Sigmoid colon (tissue), 7 donors: ENCODE measurements around the gene LRRC34. TPM values are rescaled to one million over a fixed set of nuclear protein-coding genes. Genes with fewer than 3 reads are reported as not detected.

Experiments used
- DNase-seq: peaks from one replicate; pipeline ENCODE4 v3.0.0-alpha.2; 2019
- H3K27ac ChIP-seq, 4 donors: fragments of 200-600 bp; sonication (generic); one replicate each; pipeline ENCODE4 v1.5.1; 2016 to 2019; ENCODE audit warnings: mild to moderate bottlenecking in 1 of 4
- H3K27me3 ChIP-seq, 3 donors: fragments of 200-600 bp; sonication (generic); one replicate each; pipeline ENCODE4 v1.5.1; 2019; ENCODE audit warnings: mild to moderate bottlenecking in 1 of 3
- H3K36me3 ChIP-seq, 4 donors: fragments of 200-600 bp; sonication (generic); one replicate each; pipeline ENCODE4 v1.5.1; 2016 to 2019
- H3K4me1 ChIP-seq, 4 donors: fragments of 200-600 bp; sonication (generic); one replicate each; pipeline ENCODE4 v1.5.1; 2017 to 2019
- H3K4me3 ChIP-seq, 4 donors: fragments of 200-600 bp; sonication (generic); one replicate each; pipeline ENCODE4 v1.5.1; 2017 to 2019; ENCODE audit warnings: mild to moderate bottlenecking in 2 of 4, moderate library complexity in 1 of 4
- H3K9me3 ChIP-seq, 4 donors: fragments of 200-600 bp in 3 of 4; sonication (generic) in 3 of 4; one replicate each; pipeline versions ENCODE4 v1.5.1 to v1.6.1; 2013 to 2019
- CTCF ChIP-seq, 4 experiments: fragments of 450-650 bp in 3 of 4; fragments of 200-600 bp in 1 of 4; IDR thresholded peaks; one replicate each; pipeline ENCODE4 v1.5.1; 2016 to 2019; ENCODE audit warnings: antibody characterized with exemption in 4 of 4, mild to moderate bottlenecking in 3 of 4, moderate library complexity in 2 of 4
- EP300 ChIP-seq, 4 donors: sonication (generic); formaldehyde crosslinking; IDR thresholded peaks; one replicate each; pipeline ENCODE4 v1.6.1; 2017; ENCODE audit warnings: antibody characterized with exemption in 4 of 4
- POLR2A ChIP-seq, 2 donors: fragments of 450-650 bp; IDR thresholded peaks; one replicate each; pipeline ENCODE4 v1.6.1; 2016; ENCODE audit warnings: antibody characterized with exemption in 2 of 2, mild to moderate bottlenecking in 2 of 2, moderate library complexity in 2 of 2
- POLR2AphosphoS5 ChIP-seq, 4 donors: sonication (generic); formaldehyde crosslinking; IDR thresholded peaks; one replicate each; pipeline ENCODE4 v1.6.1; 2017; ENCODE audit warnings: antibody characterized with exemption in 4 of 4
- WGBS, 2 donors: extraction: QIAGEN DNeasy Blood & Tissue Kit; methylation state at CpG; one replicate each; pipeline ENCODE4 v1.1.7; 2013; 5-methylcytosine and 5-hydroxymethylcytosine counted together
- intact Hi-C: fragments of 100-400 bp; cut with DNase I; formaldehyde crosslinking; loops from one replicate; pipeline ENCODE4 v1.15.1; 2023
- polyA plus RNA-seq, 3 donors: library from polyadenylated mRNA; stranded (reverse); fragments of 200-250 nt; gene quantifications; one replicate each; pipeline ENCODE4 v1.2.3, GENCODE V29; 2013
- total RNA-seq, 4 donors: library from RNA; depleted of rRNA; stranded (reverse); fragments of >200 nt; gene quantifications; one replicate each; pipeline ENCODE4 v1.1.0, GENCODE V29; 2016
- donor health status: healthy with polysubstance abuse.
- donor health status: Bipolar disorder and iron deficiency.
- donor health status: healthy.

Gene LRRC34
- total and polyA plus RNA-seq, 7 donors, result 0.60 to 3.9 (median 1.4) TPM; not detected in 1

GRCh38 chr3:169813757-169814517 lies 1.2 kb upstream of the LRRC34 start:
- Histone ChIP-seq H3K27ac (no peak overlapping the region), H3K9me3 (peaks cover 0 to 3% (median 0%) of the 10 kb centered on the region in 4 donors), H3K4me3 (peak overlapping the region in 3 of 4 donors; percentile 55 to 72 (median 62)), H3K36me3 (no peaks in the 10 kb centered on the region), H3K27me3 (no peaks in the 10 kb centered on the region), H3K4me1 (peaks cover 0 to 24% (median 16%) of the 10 kb centered on the region in 4 donors)
- intact Hi-C loops, result loop anchor here (5.0 kb wide), 1 partner anchor 42 kb away; the partner anchor contains the start of gene MYNN
- WGBS, 2 donors, result 55 to 58% methylated on average over 27 of the region's 27 CpGs
- DNase-seq, result no peak
- TF ChIP-seq EP300 (IDR thresholded peaks at IDR 0.05), result no peak
- TF ChIP-seq POLR2A (IDR thresholded peaks at IDR 0.05), result no peak
- TF ChIP-seq CTCF (IDR thresholded peaks at IDR 0.05), result no peak
- no peak for TF ChIP-seq POLR2AphosphoS5 (IDR thresholded peaks at IDR 0.05)

- TF ChIP-seq EP300 (IDR thresholded peaks at IDR 0.05) (no peak), POLR2AphosphoS5 (IDR thresholded peaks at IDR 0.05) (no peak), CTCF (IDR thresholded peaks at IDR 0.05) (no peak), POLR2A (IDR thresholded peaks at IDR 0.05) (no peak)
These were observed 574 bp upstream of the LRRC34 start for GRCh38 chr3:169813278-169813677.

GRCh38 chr3:169811631-169812331 lies 923 bp downstream of the LRRC34 start:
- no peaks in the 10 kb centered on the region for H3K27me3 ChIP-seq
- peak overlapping the region; percentile 54 to 72 (median 58) for H3K4me3 ChIP-seq
- peak; percentile 64 for DNase-seq
- WGBS, 2 donors, result 4 to 6% methylated on average over 29 of the region's 29 CpGs
- H3K36me3 ChIP-seq, result no peaks in the 10 kb centered on the region
- peak overlapping the region; percentile 73 to 82 (median 76) for H3K27ac ChIP-seq
- intact Hi-C loops, result loop anchor here (5.0 kb wide), 1 partner anchor 39 kb away; the partner anchor contains the start of gene MYNN
- no peak for TF ChIP-seq POLR2A (IDR thresholded peaks at IDR 0.05)
- TF ChIP-seq POLR2AphosphoS5 (IDR thresholded peaks at IDR 0.05), result no peak
- TF ChIP-seq EP300 (IDR thresholded peaks at IDR 0.05), result no peak
- no peak for TF ChIP-seq CTCF (IDR thresholded peaks at IDR 0.05)
- H3K9me3 ChIP-seq, result peaks cover 0 to 3% (median 0%) of the 10 kb centered on the region in 4 donors
- H3K4me1 ChIP-seq, result peaks cover 0 to 24% (median 16%) of the 10 kb centered on the region in 4 donors

More at GRCh38 chr3:169813278-169813677, 574 bp upstream of the LRRC34 start:
- DNase-seq, result no peak
- WGBS, 2 donors, result 37 to 49% methylated on average over 8 of the region's 8 CpGs
- intact Hi-C loops, result loop anchor here (5.0 kb wide), 1 partner anchor 41 kb away; the partner anchor contains the start of gene MYNN
- no peaks in the 10 kb centered on the region for H3K36me3 ChIP-seq
- peak overlapping the region in 3 of 4 donors; percentile 55 to 72 (median 62) for H3K4me3 ChIP-seq
- peak overlapping the region in 3 of 4 donors; percentile 73 to 82 (median 78) for H3K27ac ChIP-seq
- H3K27me3 ChIP-seq, result no peaks in the 10 kb centered on the region
- H3K4me1 ChIP-seq, result peaks cover 0 to 24% (median 16%) of the 10 kb centered on the region in 4 donors
- peaks cover 0 to 3% (median 0%) of the 10 kb centered on the region in 4 donors for H3K9me3 ChIP-seq

GRCh38 chr3:169809230-169809795 lies 3.4 kb downstream of the LRRC34 start:
- no peak overlapping the region for H3K4me3 ChIP-seq
- no peak overlapping the region for H3K27ac ChIP-seq
- no peak for DNase-seq
- no peak for TF ChIP-seq POLR2A (IDR thresholded peaks at IDR 0.05)
- TF ChIP-seq CTCF (IDR thresholded peaks at IDR 0.05), result no peak
- no peak for TF ChIP-seq EP300 (IDR thresholded peaks at IDR 0.05)
- no peak for TF ChIP-seq POLR2AphosphoS5 (IDR thresholded peaks at IDR 0.05)
- no peaks in the 10 kb centered on the region for H3K27me3 ChIP-seq
- no peaks in the 10 kb centered on the region for H3K9me3 ChIP-seq
- peaks cover 0 to 24% (median 16%) of the 10 kb centered on the region in 4 donors for H3K4me1 ChIP-seq
- 57 to 65% methylated on average over 2 of the region's 2 CpGs for WGBS, 2 donors
- no peaks in the 10 kb centered on the region for H3K36me3 ChIP-seq
- intact Hi-C loops, result no loop called here
